ENCODE data around the gene PCDHGB7. TPM values are rescaled to one million over a fixed set of nuclear protein-coding genes. Genes with fewer than 3 reads are reported as not detected.
A peak's percentile ranks its signal among the peaks of the same experiment; 100 is the strongest.
"Not testable (repeated sequence)": the region's sequence is repeated elsewhere in the genome, so short reads cannot be mapped to it uniquely, and the experiment has no call there.

Gene PCDHGB7
- total RNA-seq, 2 experiments from 2014 or later: not detected

- peaks cover 7% of the 10 kb centered on the region for H3K4me1 Mint-ChIP-seq
- H3K9me3 Mint-ChIP-seq (ENCODE audit: low read depth): peaks cover 8% of the 10 kb centered on the region
- no peak for ATAC-seq
- peaks cover 7% of the 10 kb centered on the region for H3K36me3 Mint-ChIP-seq
- no peak overlapping the region for H3K27ac Mint-ChIP-seq
- no peak for DNase-seq
- CTCF ChIA-PET: interaction anchor here (1.1 to 2.4 kb wide), 2 partner anchors 10 to 100 kb away, joined by 3 to 6 read pairs; partner anchors contain the start of gene PCDHGA10
- H3K27me3 Mint-ChIP-seq: peaks cover 73% of the 10 kb centered on the region
- H3K4me3 Mint-ChIP-seq: no peak overlapping the region
Observed at GRCh38 chr5:141422742-141423291, 5.3 kb downstream of the PCDHGB7 start.

GRCh38 chr5:141427783-141428426, 10.4 kb downstream of the PCDHGB7 start:
- peaks cover 14% of the 10 kb centered on the region for H3K9me3 Mint-ChIP-seq (ENCODE audit: low read depth)
- peaks cover 4% of the 10 kb centered on the region for H3K36me3 Mint-ChIP-seq
- no peak for DNase-seq
- peaks cover 60% of the 10 kb centered on the region for H3K27me3 Mint-ChIP-seq
- CTCF ChIA-PET: no interaction called here
- H3K27ac Mint-ChIP-seq: no peak overlapping the region
- H3K4me1 Mint-ChIP-seq: peaks cover 5% of the 10 kb centered on the region
- H3K4me3 Mint-ChIP-seq: no peak overlapping the region
- ATAC-seq: no peak

DNA sequence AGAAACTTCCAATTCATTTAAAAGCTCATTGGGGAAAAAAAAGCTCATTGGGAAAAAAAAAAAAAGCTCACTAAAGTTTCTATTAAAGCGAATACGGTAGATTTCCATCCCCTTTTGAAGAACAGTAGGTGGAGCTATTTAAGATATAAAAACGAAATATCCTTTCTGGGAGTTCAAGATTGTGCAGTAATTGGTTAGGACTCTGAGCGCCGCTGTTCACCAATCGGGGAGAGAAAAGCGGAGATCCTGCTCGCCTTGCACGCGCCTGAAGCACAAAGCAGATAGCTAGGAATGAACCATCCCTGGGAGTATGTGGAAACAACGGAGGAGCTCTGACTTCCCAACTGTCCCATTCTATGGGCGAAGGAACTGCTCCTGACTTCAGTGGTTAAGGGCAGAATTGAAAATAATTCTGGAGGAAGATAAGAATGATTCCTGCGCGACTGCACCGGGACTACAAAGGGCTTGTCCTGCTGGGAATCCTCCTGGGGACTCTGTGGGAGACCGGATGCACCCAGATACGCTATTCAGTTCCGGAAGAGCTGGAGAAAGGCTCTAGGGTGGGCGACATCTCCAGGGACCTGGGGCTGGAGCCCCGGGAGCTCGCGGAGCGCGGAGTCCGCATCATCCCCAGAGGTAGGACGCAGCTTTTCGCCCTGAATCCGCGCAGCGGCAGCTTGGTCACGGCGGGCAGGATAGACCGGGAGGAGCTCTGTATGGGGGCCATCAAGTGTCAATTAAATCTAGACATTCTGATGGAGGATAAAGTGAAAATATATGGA, 13.0 kb downstream of the PCDHGB7 start, which contains the start of gene PCDHGA12:
Gene PCDHGA12 (plus strand): TSS at position 176 of the 782 bp plus-strand sequence. CDS start 253 bp downstream, at position 429.
- CTCF ChIA-PET: interaction anchor here (0.7 to 2.2 kb wide), 19 partner anchors 10 to 134 kb away, joined by 3 to 23 read pairs (median 3); partner anchors contain the start of genes PCDHGA1, PCDHGA10, PCDHGA11 and PCDHGA6
- DNase-seq: no peak
- peak within 1 kb of the TSS; percentile 43 for H3K4me3 Mint-ChIP-seq
- peaks cover 52% of the 10 kb centered on the region for H3K27me3 Mint-ChIP-seq
- H3K27ac Mint-ChIP-seq: peak within 1 kb of the TSS; percentile 69
- H3K4me1 Mint-ChIP-seq: peaks cover 5% of the 10 kb centered on the region
- peaks cover 6% of the 10 kb centered on the region for H3K36me3 Mint-ChIP-seq
- ATAC-seq: no peak
- H3K9me3 Mint-ChIP-seq (ENCODE audit: low read depth): peaks cover 18% of the 10 kb centered on the region

GRCh38 chr5:141431286-141431685, 13.8 kb downstream of the PCDHGB7 start:
- H3K36me3 Mint-ChIP-seq: peaks cover 6% of the 10 kb centered on the region
- H3K4me3 Mint-ChIP-seq: peak overlapping the region; percentile 29
- peaks cover 5% of the 10 kb centered on the region for H3K4me1 Mint-ChIP-seq
- H3K27me3 Mint-ChIP-seq: peaks cover 47% of the 10 kb centered on the region
- H3K27ac Mint-ChIP-seq: no peak overlapping the region
- H3K9me3 Mint-ChIP-seq (ENCODE audit: low read depth): peaks cover 18% of the 10 kb centered on the region
- DNase-seq (no peak), ATAC-seq (no peak)
- CTCF ChIA-PET: interaction anchor here (1.0 to 2.2 kb wide), 8 partner anchors 11 to 101 kb away, joined by 3 to 23 read pairs (median 5); partner anchors contain the start of genes PCDHGA1, PCDHGA11, PCDHGB5 and PCDHGB7

- H3K27ac Mint-ChIP-seq: peak overlapping the region; percentile 5
- H3K4me1 Mint-ChIP-seq, H3K36me3 Mint-ChIP-seq, CTCF ChIA-PET, H3K4me3 Mint-ChIP-seq, DNase-seq, ATAC-seq: not testable (repeated sequence)
- peaks cover 46% of the 10 kb centered on the region for H3K27me3 Mint-ChIP-seq
- H3K9me3 Mint-ChIP-seq (ENCODE audit: low read depth): peaks cover 18% of the 10 kb centered on the region
Observed at GRCh38 chr5:141432308-141432707, 14.8 kb downstream of the PCDHGB7 start.

DNA sequence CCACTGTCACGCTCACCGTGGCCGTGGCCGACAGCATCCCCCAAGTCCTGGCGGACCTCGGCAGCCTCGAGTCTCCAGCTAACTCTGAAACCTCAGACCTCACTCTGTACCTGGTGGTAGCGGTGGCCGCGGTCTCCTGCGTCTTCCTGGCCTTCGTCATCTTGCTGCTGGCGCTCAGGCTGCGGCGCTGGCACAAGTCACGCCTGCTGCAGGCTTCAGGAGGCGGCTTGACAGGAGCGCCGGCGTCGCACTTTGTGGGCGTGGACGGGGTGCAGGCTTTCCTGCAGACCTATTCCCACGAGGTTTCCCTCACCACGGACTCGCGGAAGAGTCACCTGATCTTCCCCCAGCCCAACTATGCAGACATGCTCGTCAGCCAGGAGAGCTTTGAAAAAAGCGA, 15.2 kb downstream of the PCDHGB7 start:
- peaks cover 18% of the 10 kb centered on the region for H3K9me3 Mint-ChIP-seq (ENCODE audit: low read depth)
- H3K4me3 Mint-ChIP-seq, H3K4me1 Mint-ChIP-seq, H3K27ac Mint-ChIP-seq, H3K36me3 Mint-ChIP-seq, CTCF ChIA-PET, ATAC-seq, DNase-seq: not testable (repeated sequence)
- peaks cover 46% of the 10 kb centered on the region for H3K27me3 Mint-ChIP-seq

GRCh38 chr5:141434006-141434405, 16.5 kb downstream of the PCDHGB7 start:
- no peak for DNase-seq
- peaks cover 38% of the 10 kb centered on the region for H3K27me3 Mint-ChIP-seq
- peaks cover 5% of the 10 kb centered on the region for H3K4me1 Mint-ChIP-seq

GRCh38 chr5:141437221-141437620, 19.7 kb downstream of the PCDHGB7 start:
- H3K4me1 Mint-ChIP-seq: no peaks in the 10 kb centered on the region
- no peak for ATAC-seq
- H3K36me3 Mint-ChIP-seq: peaks cover 3% of the 10 kb centered on the region
- H3K27me3 Mint-ChIP-seq: peaks cover 18% of the 10 kb centered on the region
- no peak overlapping the region for H3K4me3 Mint-ChIP-seq
- peaks cover 3% of the 10 kb centered on the region for H3K9me3 Mint-ChIP-seq (ENCODE audit: low read depth)
- CTCF ChIA-PET: interaction anchor here (0.7 to 1.5 kb wide), 4 partner anchors 20 to 127 kb away, joined by 3 to 4 read pairs (median 3); partner anchors contain the start of gene PCDHGB7
- H3K27ac Mint-ChIP-seq: no peak overlapping the region
- no peak for DNase-seq

More at GRCh38 chr5:141434006-141434405, 16.5 kb downstream of the PCDHGB7 start:
- ATAC-seq: no peak
- CTCF ChIA-PET: no interaction called here
- Mint-ChIP-seq H3K9me3 (ENCODE audit: low read depth) (peaks cover 14% of the 10 kb centered on the region), H3K36me3 (peaks cover 6% of the 10 kb centered on the region), H3K27ac (no peak overlapping the region), H3K4me3 (no peak overlapping the region)

- Mint-ChIP-seq H3K27ac (no peak overlapping the region), H3K27me3 (peaks cover 6% of the 10 kb centered on the region), H3K4me3 (no peak overlapping the region), H3K9me3 (ENCODE audit: low read depth) (no peaks in the 10 kb centered on the region), H3K36me3 (no peaks in the 10 kb centered on the region), H3K4me1 (no peaks in the 10 kb centered on the region)
- DNase-seq (no peak), ATAC-seq (no peak)
- CTCF ChIA-PET: no interaction called here
Observed at GRCh38 chr5:141439411-141440141, 22.1 kb downstream of the PCDHGB7 start.

- no peaks in the 10 kb centered on the region for H3K9me3 Mint-ChIP-seq (ENCODE audit: low read depth)
- H3K4me1 Mint-ChIP-seq: no peaks in the 10 kb centered on the region
- H3K27ac Mint-ChIP-seq: no peak overlapping the region
- CTCF ChIA-PET: no interaction called here
- peaks cover 6% of the 10 kb centered on the region for H3K27me3 Mint-ChIP-seq
- ATAC-seq: no peak
- H3K4me3 Mint-ChIP-seq: no peak overlapping the region
- DNase-seq: no peak
- H3K36me3 Mint-ChIP-seq: no peaks in the 10 kb centered on the region
Observed at GRCh38 chr5:141440341-141440740, 22.9 kb downstream of the PCDHGB7 start.

DNA sequence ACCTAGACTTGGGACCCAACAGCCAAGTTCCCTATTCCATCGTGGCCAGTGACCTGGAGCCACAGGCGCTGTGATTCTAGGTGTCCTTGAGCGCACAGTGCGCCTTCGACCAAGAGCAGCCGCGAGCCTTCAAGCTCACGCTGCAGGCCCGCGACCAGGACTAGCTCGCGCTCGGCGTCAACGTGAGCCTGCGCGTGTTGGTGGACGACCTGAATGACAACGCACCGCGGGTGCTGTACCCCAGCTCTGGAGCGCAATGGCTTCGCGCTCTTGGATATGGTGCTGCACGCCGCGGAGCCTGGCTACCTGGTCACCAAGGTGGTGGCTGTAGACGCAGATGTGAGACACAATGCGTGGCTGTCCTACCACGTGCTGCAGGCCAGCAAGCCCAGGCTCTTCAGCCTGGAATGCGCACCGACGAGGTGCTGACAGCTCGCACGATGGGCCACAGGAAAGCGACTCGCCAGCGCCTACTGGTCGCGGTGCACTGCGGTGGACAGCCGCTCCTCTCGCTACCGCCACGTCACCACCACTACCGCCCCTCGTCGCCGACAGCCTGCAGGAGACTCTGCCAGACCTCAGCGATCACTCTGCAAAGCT, 24.2 kb downstream of the PCDHGB7 start:
- H3K9me3 Mint-ChIP-seq (ENCODE audit: low read depth): no peaks in the 10 kb centered on the region
- no peak for ATAC-seq

DNA sequence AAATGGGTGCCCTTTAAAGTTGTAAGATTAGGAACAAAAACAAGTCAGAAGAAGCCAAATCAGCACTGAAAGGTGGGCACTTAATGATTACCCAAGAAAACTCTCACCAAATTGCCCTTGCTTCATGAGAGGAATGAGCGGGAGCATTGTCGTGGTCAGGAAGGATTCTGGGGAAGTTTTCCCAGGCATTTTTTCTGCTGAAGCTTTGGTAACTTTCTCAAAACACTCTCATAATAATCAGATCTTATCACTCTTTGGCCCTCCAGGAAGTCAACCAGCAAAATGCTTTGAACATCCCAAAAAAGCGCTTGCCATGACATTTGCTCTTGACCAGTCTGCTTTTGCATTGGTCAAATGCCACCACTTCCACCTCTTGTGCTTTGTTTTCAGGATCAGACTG, 47.9 kb downstream of the PCDHGB7 start:
- no peak for ATAC-seq
- no peaks in the 10 kb centered on the region for H3K4me1 Mint-ChIP-seq
- H3K36me3 Mint-ChIP-seq: no peaks in the 10 kb centered on the region
- no peak for DNase-seq
- H3K4me3 Mint-ChIP-seq: no peak overlapping the region
- CTCF ChIA-PET: interaction anchor here (1.2 kb wide), 1 partner anchor 24 kb away, joined by 4 read pairs; the partner anchor contains the start of gene PCDHGC5
- no peak overlapping the region for H3K27ac Mint-ChIP-seq
- peaks cover 3% of the 10 kb centered on the region for H3K27me3 Mint-ChIP-seq
- H3K9me3 Mint-ChIP-seq (ENCODE audit: low read depth): no peaks in the 10 kb centered on the region

More for the DNA sequence above, 24.2 kb downstream of the PCDHGB7 start:
- Mint-ChIP-seq H3K36me3 (no peaks in the 10 kb centered on the region), H3K27me3 (peaks cover 5% of the 10 kb centered on the region), H3K27ac (no peak overlapping the region), H3K4me1 (no peaks in the 10 kb centered on the region), H3K4me3 (no peak overlapping the region)
- CTCF ChIA-PET: no interaction called here
- no peak for DNase-seq

Data from activated CD8-positive, alpha-beta memory T cell treated with anti-CD3 and anti-CD28 coated beads, Interleukin-2, amount 10 ng/mL, durations not matched to agents 7 days and 5 days (primary cell).